Activated CD4-positive, alpha-beta memory T cell treated with anti-CD3 and anti-CD28 coated beads for 36 hours (primary cell): ENCODE measurements around the gene CHERP. TPM values are rescaled to one million over a fixed set of nuclear protein-coding genes. Genes with fewer than 3 reads are reported as not detected.

Experiments used
- CTCF ChIA-PET: fragments of 350-600 bp; sonication (Branson Sonifier 250); formaldehyde crosslinking; loops from one replicate; lab custom pipeline; 2021; ENCODE audit warnings: antibody characterized with exemption, inconsistent platforms; lab: Charles Lee
- POLR2A ChIA-PET: fragments of 350-600 bp; sonication (Branson Sonifier 250); formaldehyde crosslinking; loops from one replicate; lab custom pipeline; 2021; ENCODE audit warnings: antibody characterized with exemption; lab: Charles Lee
- DNase-seq: peaks from one replicate; pipeline ENCODE4 v3.0.0-alpha.2; 2020
- H3K27ac Mint-ChIP-seq: one replicate; pipeline ENCODE4 v1.8.0; 2021; ENCODE audit warnings: mixed read lengths
- H3K27me3 Mint-ChIP-seq: one replicate; pipeline ENCODE4 v1.8.0; 2021; ENCODE audit warnings: mixed read lengths
- H3K36me3 Mint-ChIP-seq: one replicate; pipeline ENCODE4 v1.8.0; 2021; ENCODE audit warnings: mixed read lengths
- H3K4me1 Mint-ChIP-seq: one replicate; pipeline ENCODE4 v1.8.0; 2021; ENCODE audit warnings: low read depth, mixed read lengths
- H3K4me3 Mint-ChIP-seq: one replicate; pipeline ENCODE4 v1.8.0; 2021; ENCODE audit warnings: mild to moderate bottlenecking, mixed read lengths
- H3K9me3 Mint-ChIP-seq: one replicate; pipeline ENCODE4 v1.8.0; 2021; ENCODE audit warnings: mixed read lengths
- intact Hi-C: fragments of 100-400 bp; cut with micrococcal nuclease; formaldehyde crosslinking; loops from one replicate; pipeline ENCODE4 v1.15.1; 2023
- total RNA-seq, 2 experiments: library from RNA; stranded (reverse); gene quantifications; one replicate each; pipeline ENCODE4 v1.2.3, GENCODE V29; 2021

CHERP gene
- total RNA-seq, 2 experiments from 2014 or later = 50.8 TPM

DNA sequence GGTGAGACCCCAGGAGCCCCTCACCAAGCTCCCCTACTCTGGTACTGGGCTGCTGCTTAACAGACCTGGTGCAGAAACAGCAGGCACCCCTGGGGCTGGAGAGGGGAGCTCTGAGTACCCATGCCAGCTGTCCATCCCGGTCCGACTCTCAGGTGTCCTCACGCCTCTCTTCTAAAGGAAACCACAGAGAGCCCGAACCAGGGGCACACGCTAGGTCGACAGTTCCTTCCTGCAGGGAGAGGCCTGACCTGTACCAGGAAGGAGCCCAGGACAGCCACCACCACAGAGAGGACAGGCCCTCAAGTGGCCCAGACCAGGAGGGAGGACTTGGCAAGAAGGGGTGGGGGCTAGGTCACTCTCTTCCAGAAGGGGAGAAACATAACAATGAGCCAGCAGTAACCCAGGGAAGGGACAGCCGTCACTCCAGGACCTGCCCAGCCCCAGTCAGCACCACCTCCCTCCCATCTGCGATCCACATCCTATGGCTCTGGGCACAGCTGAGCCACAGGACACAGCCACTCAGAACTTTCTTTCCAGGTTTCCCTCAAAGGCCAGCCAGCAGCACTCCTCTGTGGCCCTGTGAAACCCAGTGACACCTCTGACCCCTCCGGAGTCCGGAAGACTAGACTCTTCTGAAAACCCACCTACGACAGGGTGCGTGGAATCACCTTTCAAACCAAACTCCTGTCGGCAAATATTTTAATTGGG is 43.0 kb upstream of the CHERP start:
- Mint-ChIP-seq H3K27me3 (no peaks in the 10 kb centered on the region), H3K36me3 (no peaks in the 10 kb centered on the region), H3K4me1 (peaks cover 94% of the 10 kb centered on the region), H3K4me3 (peak overlapping the region; percentile 83), H3K27ac (peak overlapping the region; percentile 96), H3K9me3 (no peaks in the 10 kb centered on the region)
- CTCF ChIA-PET = interaction anchor here (1.0 to 2.5 kb wide), 2 partner anchors 12 to 42 kb away, joined by 3 to 9 read pairs; no protein-coding TSS in a partner anchor
- intact Hi-C loops = loop anchor here (5.0 to 10.0 kb wide), 2 partner anchors 88 to 750 kb away; partner anchors contain the start of genes C19orf44 and CALR3
- POLR2A ChIA-PET = interaction anchor here (0.7 to 4.9 kb wide), 11 partner anchors 9 to 120 kb away, joined by 3 to 47 read pairs (median 4); partner anchors contain the start of genes C19orf44, CALR3, CHERP and MED26
- peak; percentile 38 for DNase-seq

- peak overlapping the region; percentile 83 for H3K4me3 Mint-ChIP-seq
- peaks cover 92% of the 10 kb centered on the region for H3K4me1 Mint-ChIP-seq
- no peaks in the 10 kb centered on the region for H3K9me3 Mint-ChIP-seq
- intact Hi-C loops = loop anchor here (1.0 to 10.0 kb wide), 7 partner anchors 10 to 750 kb away; partner anchors contain the start of genes C19orf44, CALR3, CHERP and MED26
- peak; percentile 95 for DNase-seq
- POLR2A ChIA-PET = interaction anchor here (0.7 to 4.9 kb wide), 12 partner anchors 9 to 120 kb away, joined by 3 to 47 read pairs (median 4); partner anchors contain the start of genes C19orf44, CALR3, CHERP and MED26
- peaks cover 4% of the 10 kb centered on the region for H3K36me3 Mint-ChIP-seq
- CTCF ChIA-PET = interaction anchor here (1.0 to 2.5 kb wide), 2 partner anchors 11 to 41 kb away, joined by 3 to 9 read pairs; no protein-coding TSS in a partner anchor
- H3K27ac Mint-ChIP-seq = peak overlapping the region; percentile 96
- no peaks in the 10 kb centered on the region for H3K27me3 Mint-ChIP-seq
Observed at GRCh38 chr19:16584248-16585093, 42.2 kb upstream of the CHERP start.

DNA sequence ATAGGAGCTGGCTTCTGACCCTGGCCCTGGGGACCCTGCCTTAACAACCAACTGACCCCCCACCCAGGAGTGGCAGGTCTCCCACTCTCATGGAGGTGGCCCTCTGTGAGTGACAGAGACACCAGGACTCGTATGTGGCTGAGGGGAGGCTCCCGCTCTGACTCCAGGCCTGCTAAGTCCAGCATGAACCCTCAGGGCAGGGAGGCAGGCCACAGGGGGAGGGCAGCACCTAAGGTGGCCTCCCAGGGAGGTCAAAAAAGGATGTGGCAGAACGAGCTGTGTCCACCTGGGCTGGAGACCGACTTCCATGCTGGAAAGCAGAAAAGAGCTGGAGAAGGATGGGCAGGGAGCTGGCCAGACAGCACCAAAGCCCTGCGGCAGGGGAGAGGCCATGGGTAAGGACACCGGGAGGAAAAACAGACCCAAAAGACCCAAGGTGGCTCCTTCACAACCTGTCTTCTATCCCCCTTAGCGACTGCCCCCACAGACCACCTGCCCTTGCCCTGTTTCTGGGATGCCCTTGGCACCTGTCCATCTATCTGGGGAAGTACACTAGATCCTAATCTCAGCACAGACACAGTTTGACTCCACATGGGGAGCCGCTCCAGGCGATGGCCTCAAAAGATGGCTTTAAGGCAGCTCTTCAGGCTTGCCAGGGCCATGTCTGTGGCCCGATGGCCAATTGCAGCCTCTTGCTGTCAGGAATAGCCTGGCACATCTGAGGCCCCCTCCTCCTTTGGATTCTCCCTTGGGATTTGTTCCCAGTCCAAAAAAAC is 40.4 kb upstream of the CHERP start:
- H3K4me3 Mint-ChIP-seq = no peak overlapping the region
- no peak for DNase-seq
- intact Hi-C loops = loop anchor here (10.0 kb wide), 1 partner anchor 748 kb away; no protein-coding TSS in a partner anchor
- no peaks in the 10 kb centered on the region for H3K9me3 Mint-ChIP-seq
- peak overlapping the region; percentile 96 for H3K27ac Mint-ChIP-seq
- ChIA-PET POLR2A (interaction anchor here (1.5 kb wide), 1 partner anchor 10 kb away, joined by 6 read pairs; no protein-coding TSS in a partner anchor), CTCF (no interaction called here)
- no peaks in the 10 kb centered on the region for H3K27me3 Mint-ChIP-seq
- peaks cover 11% of the 10 kb centered on the region for H3K36me3 Mint-ChIP-seq
- H3K4me1 Mint-ChIP-seq = peaks cover 78% of the 10 kb centered on the region

DNA sequence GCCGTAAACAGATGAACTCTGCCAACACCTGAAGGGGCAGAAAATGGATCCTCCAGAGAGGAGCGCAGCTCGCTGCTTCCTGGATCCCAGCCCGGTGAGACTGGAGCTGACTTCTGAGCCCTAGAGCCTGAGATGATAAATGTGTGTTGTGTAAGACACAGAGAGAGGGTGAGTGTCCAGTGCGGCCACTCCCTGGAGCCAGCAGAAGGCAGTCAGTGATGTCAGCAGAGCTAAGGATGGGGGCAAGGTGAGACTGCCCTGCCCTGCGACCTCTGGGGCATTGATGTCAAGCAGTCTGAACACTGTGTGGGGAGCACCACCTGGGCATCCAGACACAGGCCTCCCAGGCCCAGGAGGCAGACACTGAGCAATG is 39.7 kb upstream of the CHERP start:
- intact Hi-C loops = loop anchor here (10.0 kb wide), 1 partner anchor 747 kb away; no protein-coding TSS in a partner anchor
- ChIA-PET POLR2A (interaction anchor here (1.5 kb wide), 1 partner anchor 9 kb away, joined by 6 read pairs; no protein-coding TSS in a partner anchor), CTCF (no interaction called here)
- Mint-ChIP-seq H3K27ac (peak overlapping the region; percentile 55), H3K4me3 (no peak overlapping the region), H3K27me3 (no peaks in the 10 kb centered on the region), H3K9me3 (no peaks in the 10 kb centered on the region), H3K36me3 (peaks cover 11% of the 10 kb centered on the region), H3K4me1 (peaks cover 73% of the 10 kb centered on the region)
- no peak for DNase-seq

DNA sequence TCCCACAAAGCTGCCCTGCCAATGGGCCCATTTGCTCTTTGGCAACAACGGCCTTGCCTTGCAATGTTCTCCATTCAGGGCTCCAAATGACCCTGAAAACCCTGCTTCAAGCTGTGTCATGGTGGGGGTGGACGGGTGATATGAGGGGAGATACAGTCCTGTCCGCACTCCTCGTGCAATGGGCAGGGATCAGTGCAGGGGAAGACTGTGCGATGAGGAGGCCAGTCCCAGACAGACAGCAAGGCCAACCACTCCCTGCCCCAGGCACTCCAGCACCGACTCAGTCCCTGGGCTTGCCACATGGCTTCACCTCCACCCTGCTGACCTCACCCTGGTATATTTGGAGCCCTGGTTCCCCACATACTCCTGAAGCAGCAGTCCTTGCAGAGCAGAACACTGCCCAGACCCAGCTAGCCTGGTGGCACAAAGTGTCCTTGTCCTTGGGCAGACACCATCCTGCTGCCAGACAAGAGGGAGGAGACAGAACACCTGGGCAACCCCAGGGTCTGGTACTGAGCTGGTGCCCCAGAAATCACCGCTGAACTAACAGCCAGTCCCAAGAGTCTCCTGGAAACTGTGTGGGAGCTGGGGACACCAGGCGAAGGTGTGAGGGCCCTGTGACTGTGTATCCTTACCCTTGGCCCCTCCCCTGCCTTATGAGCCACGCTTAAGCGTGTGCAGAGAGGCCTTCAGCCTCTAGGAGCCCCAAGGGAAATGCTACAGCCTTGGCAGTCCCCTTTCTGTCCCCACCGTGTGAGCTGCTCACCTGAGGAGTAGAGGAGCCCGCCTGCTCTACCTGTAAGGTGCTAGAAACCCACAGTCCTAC is 39.1 kb upstream of the CHERP start:
- Mint-ChIP-seq H3K9me3 (no peaks in the 10 kb centered on the region), H3K27ac (peak overlapping the region; percentile 55), H3K36me3 (peaks cover 13% of the 10 kb centered on the region), H3K4me3 (no peak overlapping the region), H3K27me3 (no peaks in the 10 kb centered on the region), H3K4me1 (peaks cover 69% of the 10 kb centered on the region)
- intact Hi-C loops = loop anchor here (10.0 kb wide), 1 partner anchor 747 kb away; no protein-coding TSS in a partner anchor
- no peak for DNase-seq
- POLR2A ChIA-PET = interaction anchor here (1.5 kb wide), 1 partner anchor 8 kb away, joined by 6 read pairs; no protein-coding TSS in a partner anchor
- CTCF ChIA-PET = no interaction called here

DNA sequence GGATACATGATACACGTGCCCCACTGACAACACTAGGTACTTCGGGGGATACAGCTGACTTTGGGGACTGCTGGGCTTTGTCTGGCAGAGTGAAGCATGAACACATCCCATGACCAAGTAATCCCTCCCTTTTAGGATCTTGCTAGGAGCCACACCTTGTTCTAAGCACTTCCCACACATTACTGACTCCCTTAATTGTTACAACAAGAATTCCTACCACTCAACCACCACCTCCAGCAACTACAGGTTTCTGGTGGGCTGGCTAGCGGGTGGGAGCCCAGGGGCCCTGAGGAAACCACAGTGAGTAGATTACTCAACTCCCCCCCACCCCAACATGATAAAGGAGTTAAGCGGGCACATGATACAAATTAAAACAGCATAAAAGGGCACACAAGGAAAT is 37.1 kb upstream of the CHERP start:
- POLR2A ChIA-PET = no interaction called here
- intact Hi-C loops = no loop called here
- peak overlapping the region; percentile 71 for H3K27ac Mint-ChIP-seq
- H3K9me3 Mint-ChIP-seq = no peaks in the 10 kb centered on the region
- H3K4me1 Mint-ChIP-seq = peaks cover 58% of the 10 kb centered on the region
- no peak overlapping the region for H3K4me3 Mint-ChIP-seq
- CTCF ChIA-PET = no interaction called here
- H3K36me3 Mint-ChIP-seq = peaks cover 25% of the 10 kb centered on the region
- DNase-seq = no peak
- H3K27me3 Mint-ChIP-seq = no peaks in the 10 kb centered on the region

DNA sequence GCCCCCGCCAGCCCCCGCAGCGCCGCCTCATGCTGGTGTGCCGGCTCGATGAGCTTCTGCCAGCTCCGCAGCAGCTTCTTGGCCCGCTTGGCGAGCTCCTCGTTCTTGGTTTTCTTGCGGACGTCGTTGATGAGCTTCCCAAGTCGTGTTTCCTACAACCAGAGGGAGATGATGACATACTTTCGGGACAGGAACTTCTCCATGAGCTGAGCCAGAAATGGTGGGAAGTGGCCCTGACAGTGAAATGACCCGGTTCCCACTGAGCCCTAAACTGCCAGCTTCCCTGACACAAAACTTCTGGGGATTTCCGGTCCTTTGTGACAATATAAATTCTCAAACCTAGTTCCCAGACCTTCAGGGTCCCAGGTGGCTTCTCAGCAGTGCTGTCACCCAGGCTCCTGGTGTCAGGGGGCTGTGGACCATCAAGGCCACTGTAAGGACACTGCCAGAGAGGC is 35.3 kb upstream of the CHERP start:
- H3K36me3 Mint-ChIP-seq = peaks cover 34% of the 10 kb centered on the region
- H3K27ac Mint-ChIP-seq = no peak overlapping the region
- no peak overlapping the region for H3K4me3 Mint-ChIP-seq
- no peak for DNase-seq
- no peaks in the 10 kb centered on the region for H3K27me3 Mint-ChIP-seq
- intact Hi-C loops = no loop called here
- H3K4me1 Mint-ChIP-seq = peaks cover 56% of the 10 kb centered on the region
- ChIA-PET POLR2A (no interaction called here), CTCF (interaction anchor here (1.3 kb wide), 1 partner anchor 11 kb away, joined by 3 read pairs; no protein-coding TSS in a partner anchor)
- H3K9me3 Mint-ChIP-seq = no peaks in the 10 kb centered on the region

- ChIA-PET POLR2A (no interaction called here), CTCF (interaction anchor here (1.3 kb wide), 1 partner anchor 11 kb away, joined by 3 read pairs; no protein-coding TSS in a partner anchor)
- Mint-ChIP-seq H3K9me3 (no peaks in the 10 kb centered on the region), H3K36me3 (peaks cover 37% of the 10 kb centered on the region), H3K4me3 (no peak overlapping the region), H3K27ac (no peak overlapping the region), H3K4me1 (peaks cover 53% of the 10 kb centered on the region), H3K27me3 (no peaks in the 10 kb centered on the region)
- DNase-seq = no peak
- intact Hi-C loops = no loop called here
Observed at GRCh38 chr19:16576690-16577530, 34.7 kb upstream of the CHERP start.

DNA sequence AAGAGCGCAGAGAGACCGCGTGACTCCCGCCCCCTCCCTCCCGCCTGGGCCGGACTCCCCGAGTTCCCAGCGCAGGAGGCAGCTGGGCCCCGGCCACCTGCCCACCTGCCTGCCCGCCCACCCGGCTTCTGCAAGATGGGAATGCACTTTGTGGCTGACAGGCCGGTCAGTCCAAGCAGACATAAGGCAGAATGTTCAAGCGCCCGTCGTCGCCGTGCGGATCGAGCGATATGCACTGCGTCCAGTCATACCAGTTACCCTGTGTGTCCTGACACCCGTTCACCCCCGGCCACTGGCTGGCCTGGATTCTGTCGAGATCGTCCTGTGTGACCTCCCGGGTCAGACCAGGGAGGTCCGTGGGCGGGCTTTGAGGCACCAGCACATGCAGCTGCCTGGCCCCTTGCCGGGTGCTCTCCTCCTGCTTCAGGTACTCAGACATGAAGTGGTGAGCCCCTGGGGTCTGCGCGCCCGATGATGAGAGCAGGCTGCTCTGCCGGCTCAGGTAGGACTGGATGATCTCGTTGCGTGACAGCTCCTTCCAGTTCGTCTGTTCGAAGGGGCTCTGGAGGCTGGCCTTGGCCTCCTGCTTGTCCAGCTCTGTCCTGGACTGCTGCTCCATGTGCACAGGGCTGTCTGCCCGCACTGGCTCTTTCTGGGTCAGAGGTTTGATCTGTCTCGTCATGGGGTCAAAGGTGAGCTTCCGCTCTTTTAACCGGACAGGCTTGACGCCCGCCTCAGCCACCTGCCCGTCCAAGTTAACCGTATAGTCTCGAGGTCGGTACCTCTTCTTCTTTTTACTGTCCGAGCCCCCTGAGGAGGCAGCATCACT is 33.8 kb upstream of the CHERP start:
- POLR2A ChIA-PET = interaction anchor here (1.0 kb wide), 1 partner anchor 11 kb away, joined by 3 read pairs; no protein-coding TSS in a partner anchor
- Mint-ChIP-seq H3K9me3 (no peaks in the 10 kb centered on the region), H3K27me3 (no peaks in the 10 kb centered on the region), H3K4me1 (peaks cover 53% of the 10 kb centered on the region), H3K4me3 (no peak overlapping the region), H3K27ac (no peak overlapping the region), H3K36me3 (peaks cover 38% of the 10 kb centered on the region)
- intact Hi-C loops = no loop called here
- DNase-seq = no peak
- CTCF ChIA-PET = interaction anchor here (1.3 kb wide), 1 partner anchor 12 kb away, joined by 3 read pairs; no protein-coding TSS in a partner anchor
